Measurements from ENCODE around the gene BCR.

Gene BCR

GRCh38 chr22:23147617-23148387, 32.5 kb upstream of the BCR start:
- no peak overlapping the region for H3K4me3 ChIP-seq (IDR thresholded peaks at IDR 0.05; ENCODE audit: insufficient read depth, low read depth, low read length)
- no peaks in the 10 kb centered on the region for H3K27me3 ChIP-seq (ENCODE audit: insufficient read depth, low read depth)
- no peaks in the 10 kb centered on the region for H4K20me1 ChIP-seq (ENCODE audit: insufficient read depth)
- TF ChIP-seq, protein P1, sequence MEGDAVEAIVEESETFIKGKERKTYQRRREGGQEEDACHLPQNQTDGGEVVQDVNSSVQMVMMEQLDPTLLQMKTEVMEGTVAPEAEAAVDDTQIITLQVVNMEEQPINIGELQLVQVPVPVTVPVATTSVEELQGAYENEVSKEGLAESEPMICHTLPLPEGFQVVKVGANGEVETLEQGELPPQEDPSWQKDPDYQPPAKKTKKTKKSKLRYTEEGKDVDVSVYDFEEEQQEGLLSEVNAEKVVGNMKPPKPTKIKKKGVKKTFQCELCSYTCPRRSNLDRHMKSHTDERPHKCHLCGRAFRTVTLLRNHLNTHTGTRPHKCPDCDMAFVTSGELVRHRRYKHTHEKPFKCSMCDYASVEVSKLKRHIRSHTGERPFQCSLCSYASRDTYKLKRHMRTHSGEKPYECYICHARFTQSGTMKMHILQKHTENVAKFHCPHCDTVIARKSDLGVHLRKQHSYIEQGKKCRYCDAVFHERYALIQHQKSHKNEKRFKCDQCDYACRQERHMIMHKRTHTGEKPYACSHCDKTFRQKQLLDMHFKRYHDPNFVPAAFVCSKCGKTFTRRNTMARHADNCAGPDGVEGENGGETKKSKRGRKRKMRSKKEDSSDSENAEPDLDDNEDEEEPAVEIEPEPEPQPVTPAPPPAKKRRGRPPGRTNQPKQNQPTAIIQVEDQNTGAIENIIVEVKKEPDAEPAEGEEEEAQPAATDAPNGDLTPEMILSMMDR (conservative IDR thresholded peaks at IDR 0.05; ENCODE audit: low read depth, low read length), result no peak
- peaks cover 37% of the 10 kb centered on the region for H3K4me1 ChIP-seq (ENCODE audit: low read depth, poor library complexity, severe bottlenecking)
- no peak overlapping the region for H3K9ac ChIP-seq
- H3K27ac ChIP-seq, result no peak overlapping the region
- no peaks in the 10 kb centered on the region for H3K36me3 ChIP-seq (ENCODE audit: insufficient read depth)
- no peak overlapping the region for H3K4me2 ChIP-seq
- H2AFZ ChIP-seq (ENCODE audit: low read depth), result no peak overlapping the region
- H3K79me2 ChIP-seq (ENCODE audit: insufficient read depth, low read depth), result no peaks in the 10 kb centered on the region

DNA sequence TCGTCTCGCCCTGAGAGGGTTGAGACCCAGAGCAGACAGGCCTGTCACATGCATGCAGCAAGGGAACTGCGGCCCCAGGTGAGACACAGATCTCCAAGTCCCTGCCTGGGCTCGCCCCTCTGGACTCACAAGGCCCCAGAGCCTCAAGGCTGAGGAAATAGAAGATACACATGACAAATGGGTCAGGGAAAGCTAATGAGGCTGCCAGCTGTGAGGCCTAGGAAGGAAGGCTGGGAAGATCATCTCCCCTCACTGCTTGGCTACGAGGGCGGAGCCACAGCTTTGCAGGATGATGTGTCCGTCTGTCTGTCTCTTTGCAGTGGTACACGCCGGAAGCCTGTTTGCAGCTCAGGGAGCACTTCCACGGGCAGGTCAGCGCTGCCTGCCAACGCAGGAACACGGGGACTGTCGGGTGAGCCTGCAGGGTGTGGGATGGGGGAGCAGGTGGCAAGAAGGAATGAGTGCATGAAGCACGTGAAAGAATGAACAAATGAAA, 30.5 kb upstream of the BCR start:
- no peak overlapping the region for H3K9ac ChIP-seq
- no peak overlapping the region for H3K4me3 ChIP-seq (IDR thresholded peaks at IDR 0.05; ENCODE audit: insufficient read depth, low read depth, low read length)
- no peaks in the 10 kb centered on the region for H3K27me3 ChIP-seq (ENCODE audit: insufficient read depth, low read depth)
- H3K27ac ChIP-seq, result no peak overlapping the region
- TF ChIP-seq, protein P1 (conservative IDR thresholded peaks at IDR 0.05; ENCODE audit: low read depth, low read length), result no peak
- H3K36me3 ChIP-seq (ENCODE audit: insufficient read depth), result no peaks in the 10 kb centered on the region
- no peak overlapping the region for H2AFZ ChIP-seq (ENCODE audit: low read depth)
- H3K79me2 ChIP-seq (ENCODE audit: insufficient read depth, low read depth), result no peaks in the 10 kb centered on the region
- H3K4me2 ChIP-seq, result no peak overlapping the region
- H4K20me1 ChIP-seq (ENCODE audit: insufficient read depth), result no peaks in the 10 kb centered on the region
- H3K4me1 ChIP-seq (ENCODE audit: low read depth, poor library complexity, severe bottlenecking), result peaks cover 21% of the 10 kb centered on the region

- TF ChIP-seq, protein P1 (conservative IDR thresholded peaks at IDR 0.05; ENCODE audit: low read depth, low read length), result no peak
- Histone ChIP-seq H3K27ac (no peak overlapping the region), H3K27me3 (ENCODE audit: insufficient read depth, low read depth) (no peaks in the 10 kb centered on the region), H3K36me3 (ENCODE audit: insufficient read depth) (no peaks in the 10 kb centered on the region), H4K20me1 (ENCODE audit: insufficient read depth) (no peaks in the 10 kb centered on the region), H3K4me3 (IDR thresholded peaks at IDR 0.05; ENCODE audit: insufficient read depth, low read depth, low read length) (no peak overlapping the region), H3K4me1 (ENCODE audit: low read depth, poor library complexity, severe bottlenecking) (peaks cover 27% of the 10 kb centered on the region), H3K79me2 (ENCODE audit: insufficient read depth, low read depth) (no peaks in the 10 kb centered on the region; the same call in 1 of the 2 replicates), H2AFZ (ENCODE audit: low read depth) (no peak overlapping the region), H3K9ac (no peak overlapping the region), H3K4me2 (no peak overlapping the region)
These were observed 29.5 kb upstream of the BCR start for GRCh38 chr22:23150762-23151161.

GRCh38 chr22:23151827-23152226, 28.5 kb upstream of the BCR start:
- Histone ChIP-seq H3K36me3 (ENCODE audit: insufficient read depth) (no peaks in the 10 kb centered on the region), H3K4me2 (no peak overlapping the region), H2AFZ (ENCODE audit: low read depth) (no peak overlapping the region), H3K9ac (no peak overlapping the region), H3K79me2 (ENCODE audit: insufficient read depth, low read depth) (no peaks in the 10 kb centered on the region; the same call in 1 of the 2 replicates), H4K20me1 (ENCODE audit: insufficient read depth) (no peaks in the 10 kb centered on the region), H3K4me3 (IDR thresholded peaks at IDR 0.05; ENCODE audit: insufficient read depth, low read depth, low read length) (no peak overlapping the region), H3K27me3 (ENCODE audit: insufficient read depth, low read depth) (no peaks in the 10 kb centered on the region), H3K27ac (no peak overlapping the region), H3K4me1 (ENCODE audit: low read depth, poor library complexity, severe bottlenecking) (peaks cover 29% of the 10 kb centered on the region)
- TF ChIP-seq, protein P1 (conservative IDR thresholded peaks at IDR 0.05; ENCODE audit: low read depth, low read length), result no peak
